Astrocyte (in vitro differentiated cells and primary cell): ENCODE results near the gene PLEKHA8.

Experiments
- CTCF ChIP-seq: IDR thresholded peaks from 2 replicates; pipeline ENCODE4 v1.5.1; 2011; ENCODE audit warnings: low read depth, mild to moderate bottlenecking, inconsistent platforms, low read length, moderate library complexity; ENCODE audit not compliant: insufficient read depth
- EZH2 ChIP-seq: IDR thresholded peaks from 2 replicates; pipeline ENCODE4 v1.6.1; 2012; ENCODE audit warnings: mild to moderate bottlenecking, low read length, inconsistent platforms; ENCODE audit not compliant: insufficient read depth

GRCh38 chr7:30034501-30034900 lies 6.3 kb downstream of the PLEKHA8 start:
- no peak for TF ChIP-seq CTCF
- TF ChIP-seq EZH2 = no peak
